Measurements from ENCODE around the gene SOD3.

GRCh38 chr4:24768006-24768405 is 27.4 kb upstream of the SOD3 start:
- TF ChIP-seq GATA3 (IDR thresholded peaks at IDR 0.05; ENCODE audit: low read depth, low read length) (no peak), GATA2 (IDR thresholded peaks at IDR 0.05; ENCODE audit: low read depth, low read length) (no peak)
